HL-60/S4 treated with phorbol 12-myristate 13-acetate at 8.2 ng/mL for 4 days and 3 days (cell line): ENCODE results near the gene ACSL3.
"Not testable (repeated sequence)": the region's sequence is repeated elsewhere in the genome, so short reads cannot be mapped to it uniquely, and the experiment has no call there.

Experiments
- in situ Hi-C: fragments of 300-500 bp; cut with MboI; formaldehyde crosslinking; loops from 2 replicates; pipeline ENCODE4 v1.15.0; 2022; ENCODE audit warnings: low sequenced_read_pairs

Gene ACSL3

GRCh38 chr2:222860740-222861410 is at the start of gene ACSL3:
Gene ACSL3 (plus strand): TSS chr2:222861036. CDS start chr2:222908773, 47,737 bp downstream.
- in situ Hi-C loops = no loop called here

DNA sequence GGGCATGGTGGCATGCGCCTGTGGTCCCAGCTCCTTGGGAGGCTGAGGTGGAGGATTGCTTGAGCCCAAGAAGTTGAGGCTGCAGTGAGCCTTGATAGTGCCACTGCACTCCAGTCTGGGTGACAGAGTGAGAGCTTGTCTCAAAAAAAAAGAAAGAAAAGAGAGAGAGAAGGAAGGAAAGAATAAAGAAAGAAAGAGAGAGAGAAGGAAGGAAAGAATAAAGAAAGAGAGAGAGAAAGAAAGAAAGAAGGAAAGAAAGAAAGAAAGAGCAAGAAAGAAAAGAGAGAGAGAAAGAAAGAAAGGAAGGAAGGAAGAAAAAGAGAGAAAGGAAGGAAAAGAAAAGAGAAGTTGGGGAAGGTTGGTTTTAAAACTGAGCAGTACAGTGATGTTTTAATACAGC is 49.0 kb upstream of the ACSL3 start:
- in situ Hi-C loops = no loop called here

GRCh38 chr2:222813177-222813843 is 47.5 kb upstream of the ACSL3 start:
- in situ Hi-C loops = no loop called here

- in situ Hi-C loops = no loop called here
Measured at GRCh38 chr2:222819722-222820333, 41.0 kb upstream of the ACSL3 start.

DNA sequence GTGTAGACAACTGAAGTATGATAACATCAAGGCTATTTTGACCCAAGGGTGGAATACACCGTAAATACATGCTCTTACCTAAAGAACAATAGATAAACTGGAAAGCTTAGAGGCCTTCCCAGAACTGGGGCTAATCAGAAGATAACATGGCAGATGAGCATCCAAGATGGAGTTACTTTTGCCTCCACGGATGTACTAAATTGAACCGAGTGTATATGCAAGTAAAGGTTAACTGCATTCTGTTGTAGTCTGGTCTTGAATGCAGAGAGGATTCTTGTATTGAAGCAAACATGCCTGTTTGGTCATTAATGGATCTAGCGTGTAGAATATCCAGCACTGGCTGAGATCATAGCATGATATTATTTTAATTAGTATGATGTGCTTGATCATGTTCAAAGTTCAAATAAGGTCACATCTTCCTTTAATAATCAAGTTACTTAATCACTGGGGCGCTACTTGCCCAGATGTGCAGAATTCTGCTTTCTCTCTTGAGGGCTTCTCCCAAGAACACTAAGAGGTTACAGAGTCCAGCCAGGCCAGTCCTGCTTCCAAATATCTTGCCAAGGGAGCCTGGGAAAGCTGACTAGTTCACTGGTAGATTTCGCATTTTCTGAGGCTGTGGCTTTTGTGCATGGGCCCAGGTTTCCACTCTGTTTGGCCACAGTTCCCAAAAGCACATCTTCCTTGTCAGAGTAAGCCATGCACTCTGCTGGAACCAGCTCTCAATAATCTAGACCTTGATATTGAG is 37.5 kb upstream of the ACSL3 start:
- in situ Hi-C loops = no loop called here

- in situ Hi-C loops = no loop called here
Measured at GRCh38 chr2:222825031-222825430, 35.8 kb upstream of the ACSL3 start.

DNA sequence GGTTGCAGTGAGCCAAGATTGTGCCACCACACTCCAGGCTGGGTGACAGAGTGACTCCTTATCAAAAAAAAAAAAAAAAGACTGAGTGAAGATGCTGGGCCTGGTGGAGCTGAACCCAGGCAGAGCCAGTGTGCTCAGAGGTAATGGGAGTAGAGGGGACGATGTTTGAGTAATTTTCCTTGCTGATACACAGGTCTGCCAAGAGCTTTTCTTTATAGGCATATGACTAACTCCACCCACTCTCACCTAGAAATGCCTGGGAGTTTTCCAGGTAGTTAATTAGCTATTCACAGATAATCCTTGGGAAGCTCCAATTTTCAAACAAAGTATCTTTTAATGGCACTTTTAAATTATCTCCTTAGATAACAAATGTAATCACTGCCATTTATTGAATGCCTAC is 33.4 kb upstream of the ACSL3 start:
- in situ Hi-C loops = no loop called here

GRCh38 chr2:222828572-222828971 is 32.3 kb upstream of the ACSL3 start:
- in situ Hi-C loops = no loop called here

GRCh38 chr2:222830164-222830563 is 30.7 kb upstream of the ACSL3 start:
- in situ Hi-C loops = no loop called here

DNA sequence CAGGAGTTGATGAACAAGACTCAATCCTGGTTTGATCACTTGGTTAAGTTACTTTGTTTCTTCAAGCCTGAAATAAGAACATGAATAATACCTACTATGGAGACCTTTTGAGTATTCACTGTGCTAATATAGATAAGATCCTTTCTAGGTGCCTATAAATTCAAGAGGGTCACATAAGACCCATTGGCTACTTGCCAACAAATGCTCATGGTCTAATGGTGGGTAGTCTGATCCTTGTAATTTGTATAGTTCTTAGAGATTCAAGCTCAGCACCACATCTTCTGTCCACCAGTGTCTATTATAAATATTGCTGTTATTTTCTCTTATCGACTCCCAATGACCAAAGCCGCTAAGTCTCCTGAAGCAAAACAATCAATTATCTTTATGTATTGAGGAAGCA is 27.4 kb upstream of the ACSL3 start:
- in situ Hi-C loops = no loop called here

DNA sequence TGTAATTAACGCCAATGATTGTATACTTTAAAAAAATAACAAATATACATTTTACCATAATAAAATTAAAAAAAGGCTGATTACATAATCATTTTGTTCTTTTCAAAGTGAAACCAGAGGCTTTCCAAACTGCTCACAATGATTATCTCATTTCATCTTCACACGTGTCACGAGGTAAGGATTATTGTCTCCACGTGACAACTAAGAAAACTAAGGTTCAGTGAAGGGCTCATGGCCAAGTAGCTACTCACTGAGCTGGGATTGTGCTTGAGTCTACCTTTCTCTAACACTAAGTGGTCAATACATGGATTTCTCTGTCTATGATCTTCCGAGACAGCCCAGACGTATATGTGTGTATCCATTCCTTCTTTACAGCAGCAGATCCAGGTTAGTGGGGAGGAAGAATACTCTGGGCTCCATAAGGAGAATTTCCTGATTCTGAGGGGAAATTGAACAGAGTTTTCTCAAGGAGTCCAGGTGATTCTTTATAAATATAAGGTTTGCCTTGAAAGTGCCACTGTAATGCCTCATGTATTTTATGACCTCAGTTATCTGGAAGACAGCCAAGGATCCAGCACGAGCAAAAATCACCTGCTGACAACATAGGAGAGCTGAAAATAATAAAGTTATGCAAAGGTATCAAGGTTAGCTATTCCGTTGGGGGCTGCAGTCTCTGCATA is 25.6 kb upstream of the ACSL3 start:
- in situ Hi-C loops = no loop called here

DNA sequence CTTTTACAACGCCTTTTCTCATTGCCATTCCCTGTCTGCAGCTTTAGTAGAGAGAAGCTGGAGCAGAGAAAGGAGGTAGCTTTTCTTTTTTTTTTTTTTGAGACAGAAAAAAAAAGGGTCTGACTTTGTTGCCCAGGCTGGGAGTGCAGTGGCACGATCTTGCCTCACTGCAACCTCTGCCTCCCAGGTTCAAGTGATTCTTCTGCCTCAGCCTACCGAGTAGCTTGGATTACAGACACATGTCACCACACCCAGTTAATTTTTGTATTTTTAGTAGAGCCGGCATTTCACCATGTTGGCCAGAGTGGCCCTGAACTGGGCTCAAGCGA is 25.0 kb upstream of the ACSL3 start:
- in situ Hi-C loops = no loop called here

GRCh38 chr2:222837643-222838056 is 23.2 kb upstream of the ACSL3 start:
- in situ Hi-C loops = no loop called here

DNA sequence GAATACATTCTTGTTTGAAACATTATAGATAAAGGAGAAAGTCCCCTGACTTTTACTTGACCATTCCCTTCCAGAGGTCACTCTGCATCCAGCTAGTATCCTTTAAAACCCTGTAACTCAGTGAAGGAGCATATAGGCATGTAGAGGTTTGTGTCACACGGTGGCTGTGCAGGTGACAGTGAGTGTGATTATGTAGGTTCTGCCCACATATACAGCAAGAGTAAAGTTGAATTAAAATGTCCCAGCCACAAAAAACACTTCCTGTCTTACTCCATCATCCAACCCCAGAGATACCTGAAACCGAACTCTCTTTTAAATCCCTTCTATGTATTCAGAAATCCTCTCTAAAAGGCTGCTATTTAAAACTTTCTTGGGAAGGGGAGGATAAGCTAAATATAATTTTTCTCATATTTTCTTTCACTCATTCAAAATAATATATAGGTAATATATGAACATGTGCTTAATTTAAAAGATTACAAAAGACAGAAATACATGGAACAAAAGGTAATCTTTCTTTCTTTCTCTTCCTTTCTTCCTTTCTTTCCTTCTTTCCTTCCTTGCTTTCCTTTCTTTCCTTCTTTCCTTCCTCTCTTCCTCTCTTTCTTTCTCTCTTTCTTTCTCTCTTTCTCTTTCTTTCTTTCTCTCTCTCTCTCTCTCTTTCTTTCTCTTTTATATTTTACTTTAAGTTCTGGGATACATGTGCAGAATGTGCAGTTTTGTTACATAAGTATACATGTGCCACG is 20.6 kb upstream of the ACSL3 start:
- in situ Hi-C loops = no loop called here

- in situ Hi-C loops = no loop called here
Measured at GRCh38 chr2:222842491-222843174, 18.2 kb upstream of the ACSL3 start.

- in situ Hi-C loops = no loop called here
Measured at GRCh38 chr2:222844323-222844722, 16.5 kb upstream of the ACSL3 start.

- in situ Hi-C loops = not testable (repeated sequence)
Measured at GRCh38 chr2:222845314-222845713, 15.5 kb upstream of the ACSL3 start.

DNA sequence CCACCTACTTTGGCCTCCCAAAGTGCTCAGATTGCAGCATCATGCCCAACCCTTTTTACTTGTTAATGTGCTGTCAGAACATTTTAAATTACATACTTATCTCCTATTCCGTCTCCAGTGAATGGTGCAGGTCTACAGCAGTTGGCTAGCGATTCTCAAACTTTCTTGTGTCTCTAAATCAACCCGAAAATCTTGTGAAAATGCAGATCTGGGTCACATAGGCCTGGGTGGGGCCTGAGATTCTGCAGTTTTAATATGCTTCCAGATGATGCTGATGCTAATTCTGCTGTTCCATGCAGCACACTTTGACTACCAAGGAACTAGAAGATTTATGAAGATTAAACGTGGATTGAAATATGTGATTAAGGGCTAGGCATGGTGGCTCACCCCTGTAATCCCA is 14.8 kb upstream of the ACSL3 start:
- in situ Hi-C loops = no loop called here

DNA sequence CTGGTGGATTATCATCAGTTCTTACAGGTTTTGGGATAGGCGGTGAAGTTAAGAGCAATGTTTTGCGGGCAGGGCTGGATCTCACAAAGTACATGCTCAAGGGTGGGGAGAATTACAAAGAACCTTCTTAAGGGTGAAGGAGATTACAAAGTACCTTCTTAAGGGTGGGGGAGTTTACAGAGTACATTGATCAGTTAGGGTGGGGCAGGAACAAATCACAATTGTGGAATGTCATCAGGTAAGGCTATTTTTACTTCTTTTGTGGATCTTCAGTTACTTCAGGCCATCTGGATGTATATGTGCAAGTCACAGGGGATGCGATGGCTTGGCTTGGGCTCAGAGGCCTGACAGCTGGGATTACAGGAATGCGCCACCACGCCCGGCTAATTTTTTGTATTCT is 12.8 kb upstream of the ACSL3 start:
- in situ Hi-C loops = not testable (repeated sequence)

- in situ Hi-C loops = no loop called here
Measured at GRCh38 chr2:222848862-222849261, 12.0 kb upstream of the ACSL3 start.
